GM19397 (cell line): Measurements from ENCODE around the gene PCSK2.

ENCODE experiments used
- ATAC-seq: cut with Tn5 transposase; IDR thresholded peaks from one replicate; pipeline ENCODE4 v1.9.1; 2021; ENCODE audit warnings: mild to moderate bottlenecking, moderate library complexity; ENCODE audit not compliant: unreplicated experiment

PCSK2 gene

GRCh38 chr20:17391127-17391771 is 164.4 kb downstream of the PCSK2 start:
- ATAC-seq = no peak

GRCh38 chr20:17394411-17394810 is 167.6 kb downstream of the PCSK2 start:
- ATAC-seq = no peak

- no peak for ATAC-seq
Measured at GRCh38 chr20:17395729-17396128, 168.9 kb downstream of the PCSK2 start.

GRCh38 chr20:17399303-17399985 is 172.6 kb downstream of the PCSK2 start:
- no peak for ATAC-seq

GRCh38 chr20:17403461-17403860 is 176.6 kb downstream of the PCSK2 start:
- ATAC-seq = no peak

- ATAC-seq = no peak
Measured at GRCh38 chr20:17406051-17406590, 179.3 kb downstream of the PCSK2 start.

- no peak for ATAC-seq
Measured at GRCh38 chr20:17407550-17407949, 180.7 kb downstream of the PCSK2 start.

GRCh38 chr20:17417225-17417624 is 190.4 kb downstream of the PCSK2 start:
- no peak for ATAC-seq

GRCh38 chr20:17418737-17419136 is 191.9 kb downstream of the PCSK2 start:
- no peak for ATAC-seq

- ATAC-seq = no peak
Measured at GRCh38 chr20:17419479-17420041, 192.7 kb downstream of the PCSK2 start.

GRCh38 chr20:17421493-17421892 is 194.7 kb downstream of the PCSK2 start:
- no peak for ATAC-seq

- no peak for ATAC-seq
Measured at GRCh38 chr20:17423782-17424181, 196.9 kb downstream of the PCSK2 start.

GRCh38 chr20:17427638-17428037 is 200.8 kb downstream of the PCSK2 start:
- no peak for ATAC-seq

- ATAC-seq = no peak
Measured at GRCh38 chr20:17430125-17430950, 203.5 kb downstream of the PCSK2 start.

GRCh38 chr20:17431621-17432364 is 205.0 kb downstream of the PCSK2 start:
- ATAC-seq = peak; percentile 52

GRCh38 chr20:17436664-17437063 is 209.8 kb downstream of the PCSK2 start:
- ATAC-seq = no peak

- no peak for ATAC-seq
Measured at GRCh38 chr20:17437251-17437650, 210.4 kb downstream of the PCSK2 start.

- no peak for ATAC-seq
Measured at GRCh38 chr20:17438436-17439039, 211.7 kb downstream of the PCSK2 start.

GRCh38 chr20:17439616-17440296 is 212.9 kb downstream of the PCSK2 start:
- ATAC-seq = no peak

GRCh38 chr20:17441745-17442144 is 214.9 kb downstream of the PCSK2 start:
- no peak for ATAC-seq
